Neutrophil (primary cell): ENCODE results near the gene DOCK3.
"Not testable (repeated sequence)": the region's sequence is repeated elsewhere in the genome, so short reads cannot be mapped to it uniquely, and the experiment has no call there.

Source experiments
- H3K27ac ChIP-seq: fragments of 200-600 bp; sonication (generic); 2 replicates; pipeline ENCODE4 v1.5.1; 2016; ENCODE audit warnings: mild to moderate bottlenecking, moderate library complexity
- H3K27me3 ChIP-seq: fragments of 200-600 bp; sonication (generic); 2 replicates; pipeline ENCODE4 v1.6.0; 2016; ENCODE audit warnings: mild to moderate bottlenecking
- H3K36me3 ChIP-seq: fragments of 200-600 bp; sonication (generic); 2 replicates; pipeline ENCODE4 v1.5.1; 2017
- H3K4me1 ChIP-seq, 2 experiments: fragments of 200-600 bp in 1 of 2; sonication (generic) in 1 of 2; 1 replicate in 1 of 2; 2 replicates in 1 of 2; pipeline versions ENCODE4 v1.5.1 to v1.6.1; 2013 to 2016; ENCODE audit warnings: low read depth in 1 of 2, low read length in 1 of 2, mild to moderate bottlenecking in 1 of 2, moderate library complexity in 1 of 2; ENCODE audit not compliant: control insufficient read depth in 1 of 2, insufficient read depth in 1 of 2
- H3K4me3 ChIP-seq, 2 experiments: fragments of 200-600 bp in 1 of 2; sonication (generic) in 1 of 2; 1 replicate in 1 of 2; 2 replicates in 1 of 2; pipeline ENCODE4 v1.5.1; 2013 to 2016; ENCODE audit warnings: low read depth in 1 of 2, low read length in 1 of 2, mild to moderate bottlenecking in 1 of 2, moderate library complexity in 1 of 2
- H3K9me3 ChIP-seq: fragments of 200-600 bp; sonication (generic); 2 replicates; pipeline ENCODE4 v1.5.1; 2016
- CTCF ChIP-seq: fragments of 200-600 bp; sonication (generic); IDR thresholded peaks from 2 replicates; pipeline ENCODE4 v1.5.1; 2016; ENCODE audit warnings: antibody characterized with exemption

DOCK3 gene

GRCh38 chr3:50792568-50792967, 117.8 kb downstream of the DOCK3 start:
- H3K4me3 ChIP-seq: no peak overlapping the region
- H3K9me3 ChIP-seq: no peaks in the 10 kb centered on the region
- H3K27me3 ChIP-seq: no peaks in the 10 kb centered on the region
- H3K4me1 ChIP-seq: no peaks in the 10 kb centered on the region
- H3K36me3 ChIP-seq: no peaks in the 10 kb centered on the region
- H3K27ac ChIP-seq: no peak overlapping the region
- no peak for TF ChIP-seq CTCF

DNA sequence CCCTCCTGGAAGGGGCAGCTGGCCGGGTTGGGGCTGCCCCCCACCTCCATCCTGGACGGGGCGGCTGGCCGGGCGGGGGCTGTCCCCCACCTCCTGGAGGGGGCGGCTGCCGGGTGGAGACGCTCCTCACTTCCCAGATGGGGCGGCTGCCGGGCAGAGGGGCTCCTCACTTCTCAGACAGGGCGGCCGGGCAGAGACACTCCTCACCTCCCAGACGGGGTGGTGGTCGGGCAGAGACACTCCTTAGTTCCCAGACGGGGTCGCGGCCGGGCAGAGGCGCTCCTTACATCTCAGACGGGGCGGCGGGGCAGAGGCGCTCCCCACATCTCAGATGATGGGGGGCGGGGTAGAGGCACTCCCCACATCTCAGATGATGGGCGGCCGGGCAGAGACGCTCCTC, 129.1 kb downstream of the DOCK3 start:
- not testable (repeated sequence) for H3K27ac ChIP-seq, H3K36me3 ChIP-seq, H3K4me3 ChIP-seq, H3K27me3 ChIP-seq, H3K4me1 ChIP-seq, H3K9me3 ChIP-seq

DNA sequence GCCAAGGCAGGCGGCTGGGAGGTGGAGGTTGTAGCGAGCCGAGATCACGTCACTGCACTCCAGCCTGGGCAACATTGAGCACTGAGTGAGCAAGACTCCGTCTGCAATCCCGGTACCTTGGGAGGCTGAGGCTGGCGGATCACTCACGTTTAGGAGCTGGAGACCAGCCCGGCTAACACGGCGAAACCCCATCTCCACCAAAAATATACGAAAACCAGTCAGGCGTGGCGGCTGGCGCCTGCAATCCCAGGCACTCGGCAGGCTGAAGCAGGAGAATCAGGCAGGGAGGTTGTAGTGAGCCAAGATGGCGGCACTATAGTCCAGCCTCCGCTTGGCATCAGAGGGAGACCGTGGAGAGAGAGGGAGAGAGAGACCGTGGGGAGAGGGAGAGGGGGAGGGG, 129.6 kb downstream of the DOCK3 start:
- not testable (repeated sequence) for H3K27ac ChIP-seq, H3K36me3 ChIP-seq, H3K27me3 ChIP-seq, H3K9me3 ChIP-seq, H3K4me1 ChIP-seq, H3K4me3 ChIP-seq

DNA sequence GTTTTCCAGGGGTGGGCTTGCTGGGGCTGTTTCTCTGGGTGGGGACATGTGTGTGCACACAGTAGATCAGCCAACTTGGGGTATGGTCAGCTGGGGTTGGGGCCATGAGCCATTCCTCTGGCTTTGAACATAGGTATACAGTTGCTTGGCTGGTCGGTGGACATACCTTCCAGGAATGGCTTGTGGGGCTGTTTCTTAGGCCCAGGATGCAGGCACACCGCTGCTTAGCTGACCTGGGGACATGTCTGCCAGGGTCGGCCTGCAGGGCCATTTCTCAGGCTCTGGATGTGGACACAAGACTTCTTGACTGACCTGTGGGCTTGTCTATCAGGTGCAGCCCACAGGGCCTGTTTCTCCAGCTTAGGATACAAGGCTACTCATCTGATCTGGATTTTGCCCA, 130.6 kb downstream of the DOCK3 start:
- Histone ChIP-seq H3K9me3 (peaks cover 4% of the 10 kb centered on the region), H3K4me1 (no peaks in the 10 kb centered on the region), H3K27me3 (no peaks in the 10 kb centered on the region), H3K4me3 (no peak overlapping the region), H3K27ac (no peak overlapping the region), H3K36me3 (no peaks in the 10 kb centered on the region)
- TF ChIP-seq CTCF: no peak

DNA sequence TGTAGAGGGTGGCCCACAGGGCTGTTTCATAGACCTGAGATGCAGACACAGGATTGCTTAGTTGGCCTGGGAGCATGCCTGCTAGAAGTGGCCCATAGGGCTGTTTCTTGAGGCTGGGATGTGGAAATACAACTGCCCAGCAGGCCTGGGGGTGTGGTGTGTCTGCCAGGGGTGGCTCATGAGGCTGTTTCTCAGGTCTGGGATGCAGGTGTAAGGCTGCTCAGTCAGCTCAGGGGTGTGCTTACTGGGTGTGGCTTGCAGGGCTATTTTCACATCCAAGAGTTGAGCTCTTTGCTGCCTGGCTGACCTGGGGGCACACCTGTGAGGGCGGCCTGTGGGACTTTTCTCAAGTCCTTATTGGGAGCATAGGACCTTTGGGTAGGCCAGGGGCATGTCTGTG, 131.3 kb downstream of the DOCK3 start:
- Histone ChIP-seq H3K27me3 (no peaks in the 10 kb centered on the region), H3K27ac (no peak overlapping the region), H3K36me3 (no peaks in the 10 kb centered on the region), H3K4me1 (no peaks in the 10 kb centered on the region), H3K4me3 (no peak overlapping the region), H3K9me3 (peaks cover 3% of the 10 kb centered on the region)
- TF ChIP-seq CTCF: no peak

DNA sequence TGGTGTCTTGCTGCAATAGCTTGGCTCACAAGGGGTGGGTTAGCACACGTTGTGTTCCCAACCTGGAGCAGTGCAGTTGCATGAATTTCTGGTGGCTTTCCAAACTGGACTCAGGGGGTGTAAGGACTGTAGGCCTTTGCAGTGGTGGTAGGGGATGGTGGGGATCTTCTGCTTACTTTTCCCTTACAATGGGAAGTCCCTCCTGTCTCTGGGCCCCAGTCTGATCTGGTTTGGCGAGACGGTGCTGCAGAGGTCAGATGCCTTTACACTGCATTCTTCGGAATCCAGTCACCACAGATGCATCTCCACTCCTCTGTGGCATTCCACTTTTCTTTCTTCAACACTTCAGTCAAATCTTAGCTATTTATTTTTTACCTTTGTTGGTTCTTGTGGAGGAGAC, 132.1 kb downstream of the DOCK3 start:
- no peak for TF ChIP-seq CTCF
- Histone ChIP-seq H3K27me3 (no peaks in the 10 kb centered on the region), H3K36me3 (no peaks in the 10 kb centered on the region), H3K4me1 (no peaks in the 10 kb centered on the region), H3K9me3 (no peaks in the 10 kb centered on the region), H3K4me3 (no peak overlapping the region), H3K27ac (no peak overlapping the region)

DNA sequence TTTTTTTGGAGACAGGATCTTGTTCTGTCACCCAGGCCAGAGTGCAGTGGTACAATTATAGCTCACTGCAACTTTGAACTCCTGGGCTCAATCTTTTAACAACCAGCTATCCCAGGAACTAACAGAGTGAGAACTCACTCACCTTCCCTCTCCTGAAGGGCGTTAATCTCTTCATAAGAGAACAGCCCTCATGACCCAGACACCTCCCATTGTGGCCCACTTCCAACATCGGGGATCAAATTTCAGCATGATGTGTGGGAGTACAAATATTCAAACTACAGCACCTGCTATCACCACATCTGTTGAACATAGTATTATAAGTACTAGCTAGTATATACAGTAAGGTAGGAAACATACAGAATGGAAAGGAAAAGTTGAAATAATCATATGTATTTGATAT, 132.5 kb downstream of the DOCK3 start:
- TF ChIP-seq CTCF: no peak
- H3K27ac ChIP-seq: no peak overlapping the region
- no peak overlapping the region for H3K4me3 ChIP-seq

More for the DNA sequence above, 132.5 kb downstream of the DOCK3 start:
- Histone ChIP-seq H3K4me1 (no peaks in the 10 kb centered on the region), H3K27me3 (no peaks in the 10 kb centered on the region), H3K9me3 (no peaks in the 10 kb centered on the region), H3K36me3 (no peaks in the 10 kb centered on the region)
